ENCODE measurements around the gene DCX. TPM values are rescaled to one million over a fixed set of nuclear protein-coding genes. Genes with fewer than 3 reads are reported as not detected.

DCX gene
- total and polyA plus RNA-seq, 9 of the 15 experiments (the other 6 are each of a cell fraction or from before 2014, with no cell fraction given), result not detected

DNA sequence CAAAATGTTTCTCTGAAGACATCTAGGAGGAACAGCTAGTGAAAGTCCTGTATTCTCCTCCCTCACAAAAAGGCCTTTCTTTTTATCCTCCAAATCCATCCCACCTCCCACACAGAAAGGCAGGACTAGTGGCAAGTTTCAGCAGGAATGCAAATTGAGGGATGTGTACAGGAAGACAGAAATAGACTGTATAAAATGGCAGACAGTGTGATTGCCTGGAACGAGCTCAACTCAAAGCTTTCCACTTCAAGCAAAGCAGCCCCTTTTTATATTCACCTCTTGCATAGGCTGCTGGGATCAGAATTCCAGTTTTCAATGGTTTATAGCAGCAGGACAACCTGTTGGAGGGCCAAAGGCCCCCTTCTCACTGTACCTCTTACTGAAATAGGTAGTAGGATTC, 57.5 kb downstream of the DCX start:
- DNase-seq (ENCODE audit: extremely low read depth in 1 of 4, low spot score in 3 of 4), result no peak
- 0% methylated on average over 1 of the region's 1 CpG for WGBS (ENCODE audit: insufficient coverage, low coverage, missing lambda C conversion rate)
- Histone ChIP-seq H3K9me1 (ENCODE audit: control insufficient read depth, insufficient read depth, low read length) (no peaks in the 10 kb centered on the region), H3K27ac (ENCODE audit: extremely low read depth, low read depth, low read length) (no peak overlapping the region), H3K79me2 (ENCODE audit: control insufficient read depth, insufficient read depth, low read length) (no peaks in the 10 kb centered on the region), H3K4me2 (ENCODE audit: insufficient read depth, low read length) (no peak overlapping the region), H3K9me3 (replicated peaks; ENCODE audit: control insufficient read depth, insufficient read depth, low read depth, low read length) (no peaks in the 10 kb centered on the region), H3K9ac (ENCODE audit: insufficient read depth in 1 of 2, low read depth in 2 of 2, low read length in 2 of 2) (no peak overlapping the region), H3K4me1 (replicated peaks in 1 of 2; ENCODE audit: control insufficient read depth in 2 of 2, insufficient read depth in 2 of 2, low read length in 2 of 2) (no peaks in the 10 kb centered on the region), H3K4me3 (no peak overlapping the region), H2AFZ (ENCODE audit: low read depth, low read length) (no peak overlapping the region), H4K20me1 (replicated peaks; ENCODE audit: control insufficient read depth, insufficient read depth, low read length) (no peaks in the 10 kb centered on the region), H3K36me3 (ENCODE audit: control insufficient read depth, insufficient read depth, low read length) (no peaks in the 10 kb centered on the region), H3K27me3 (ENCODE audit: control insufficient read depth in 2 of 2, insufficient read depth in 2 of 2, low read length in 2 of 2) (no peaks in the 10 kb centered on the region)
- ATAC-seq, result no peak
- in situ Hi-C loops (cut with MboI) (no loop called here), intact Hi-C loops (cut with micrococcal nuclease) (no loop called here)
- POLR2A ChIA-PET, result no interaction called here
- no peak for FAIRE-seq
- CTCF ChIA-PET (ENCODE audit: low intra/inter-chr PET ratio), result no interaction called here
- TF ChIP-seq, protein P1, sequence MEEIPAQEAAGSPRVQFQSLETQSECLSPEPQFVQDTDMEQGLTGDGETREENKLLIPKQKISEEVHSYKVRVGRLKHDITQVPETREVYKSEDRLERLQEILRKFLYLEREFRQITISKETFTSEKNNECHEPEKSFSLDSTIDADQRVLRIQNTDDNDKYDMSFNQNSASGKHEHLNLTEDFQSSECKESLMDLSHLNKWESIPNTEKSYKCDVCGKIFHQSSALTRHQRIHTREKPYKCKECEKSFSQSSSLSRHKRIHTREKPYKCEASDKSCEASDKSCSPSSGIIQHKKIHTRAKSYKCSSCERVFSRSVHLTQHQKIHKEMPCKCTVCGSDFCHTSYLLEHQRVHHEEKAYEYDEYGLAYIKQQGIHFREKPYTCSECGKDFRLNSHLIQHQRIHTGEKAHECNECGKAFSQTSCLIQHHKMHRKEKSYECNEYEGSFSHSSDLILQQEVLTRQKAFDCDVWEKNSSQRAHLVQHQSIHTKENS (CRISPR knock-in tag; IDR thresholded peaks at IDR 0.05), result no peak
- TF ChIP-seq ZNF764 (CRISPR knock-in tag; IDR thresholded peaks at IDR 0.05; ENCODE audit: low read depth), result no peak
- BruUV-seq (replicated peaks), result no TSS peak

DNA sequence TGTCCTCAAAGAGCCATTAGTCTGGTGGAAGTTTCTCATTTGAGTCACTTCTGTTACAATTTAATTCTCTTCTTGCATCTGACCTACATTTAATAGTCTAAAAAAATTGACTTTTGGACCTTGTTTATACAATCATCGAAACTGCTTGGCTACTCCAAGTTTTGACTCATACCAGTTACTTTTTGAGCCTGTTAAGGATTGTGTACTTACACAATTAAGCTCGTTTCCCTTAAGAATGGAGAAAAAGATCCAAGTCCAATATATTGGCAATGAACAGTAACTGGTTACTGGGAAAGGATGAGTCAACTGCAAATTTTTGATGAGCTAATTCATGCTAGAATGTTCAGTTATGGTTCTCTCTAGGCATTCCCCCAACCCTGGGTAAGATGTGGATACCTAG, 58.2 kb downstream of the DCX start:
- ChIA-PET POLR2A (no interaction called here), CTCF (ENCODE audit: low intra/inter-chr PET ratio) (no interaction called here)
- Histone ChIP-seq H3K36me3 (ENCODE audit: control insufficient read depth, insufficient read depth, low read length) (no peaks in the 10 kb centered on the region), H4K20me1 (replicated peaks; ENCODE audit: control insufficient read depth, insufficient read depth, low read length) (no peaks in the 10 kb centered on the region), H3K4me1 (replicated peaks in 1 of 2; ENCODE audit: control insufficient read depth in 2 of 2, insufficient read depth in 2 of 2, low read length in 2 of 2) (no peaks in the 10 kb centered on the region), H2AFZ (ENCODE audit: low read depth, low read length) (no peak overlapping the region), H3K9me3 (replicated peaks; ENCODE audit: control insufficient read depth, insufficient read depth, low read depth, low read length) (no peaks in the 10 kb centered on the region), H3K27me3 (ENCODE audit: control insufficient read depth in 2 of 2, insufficient read depth in 2 of 2, low read length in 2 of 2) (no peaks in the 10 kb centered on the region), H3K4me2 (ENCODE audit: insufficient read depth, low read length) (no peak overlapping the region), H3K9ac (ENCODE audit: insufficient read depth in 1 of 2, low read depth in 2 of 2, low read length in 2 of 2) (no peak overlapping the region), H3K9me1 (ENCODE audit: control insufficient read depth, insufficient read depth, low read length) (no peaks in the 10 kb centered on the region), H3K79me2 (ENCODE audit: control insufficient read depth, insufficient read depth, low read length) (no peaks in the 10 kb centered on the region), H3K27ac (ENCODE audit: extremely low read depth, low read depth, low read length) (no peak overlapping the region), H3K4me3 (no peak overlapping the region)
- intact Hi-C loops (cut with micrococcal nuclease) (no loop called here), in situ Hi-C loops (cut with MboI) (no loop called here)
- ATAC-seq (no peak), FAIRE-seq (no peak), DNase-seq (ENCODE audit: extremely low read depth in 1 of 4, low spot score in 3 of 4) (no peak)
- 0% methylated on average over 2 of the region's 2 CpGs for WGBS (ENCODE audit: insufficient coverage, low coverage, missing lambda C conversion rate)
- no TSS peak for BruUV-seq (replicated peaks)
- TF ChIP-seq SETDB1 (IDR thresholded peaks at IDR 0.05; ENCODE audit: low read length) (no peak), FIP1L1 (IDR thresholded peaks at IDR 0.05; ENCODE audit: low read depth, low read length, poor library complexity, severe bottlenecking) (no peak), ZNF436 (CRISPR knock-in tag; IDR thresholded peaks at IDR 0.05) (no peak), BRD4 (IDR thresholded peaks at IDR 0.05) (no peak), HCFC1 (IDR thresholded peaks at IDR 0.05; ENCODE audit: low read depth, low read length) (no peak), NCOA2 (IDR thresholded peaks at IDR 0.05; ENCODE audit: partially characterized antibody in 2 of 2) (no peak), EHMT2 (IDR thresholded peaks at IDR 0.05) (no peak), MTA3 (IDR thresholded peaks at IDR 0.05; ENCODE audit: borderline replicate concordance) (no peak), BDP1 (IDR thresholded peaks at IDR 0.05; ENCODE audit: insufficient read depth, insufficient read length) (no peak), ZNF384 (IDR thresholded peaks at IDR 0.05; ENCODE audit: low read depth, low read length) (no peak), KHSRP (IDR thresholded peaks at IDR 0.05) (no peak)
- TF ChIP-seq, protein P2, sequence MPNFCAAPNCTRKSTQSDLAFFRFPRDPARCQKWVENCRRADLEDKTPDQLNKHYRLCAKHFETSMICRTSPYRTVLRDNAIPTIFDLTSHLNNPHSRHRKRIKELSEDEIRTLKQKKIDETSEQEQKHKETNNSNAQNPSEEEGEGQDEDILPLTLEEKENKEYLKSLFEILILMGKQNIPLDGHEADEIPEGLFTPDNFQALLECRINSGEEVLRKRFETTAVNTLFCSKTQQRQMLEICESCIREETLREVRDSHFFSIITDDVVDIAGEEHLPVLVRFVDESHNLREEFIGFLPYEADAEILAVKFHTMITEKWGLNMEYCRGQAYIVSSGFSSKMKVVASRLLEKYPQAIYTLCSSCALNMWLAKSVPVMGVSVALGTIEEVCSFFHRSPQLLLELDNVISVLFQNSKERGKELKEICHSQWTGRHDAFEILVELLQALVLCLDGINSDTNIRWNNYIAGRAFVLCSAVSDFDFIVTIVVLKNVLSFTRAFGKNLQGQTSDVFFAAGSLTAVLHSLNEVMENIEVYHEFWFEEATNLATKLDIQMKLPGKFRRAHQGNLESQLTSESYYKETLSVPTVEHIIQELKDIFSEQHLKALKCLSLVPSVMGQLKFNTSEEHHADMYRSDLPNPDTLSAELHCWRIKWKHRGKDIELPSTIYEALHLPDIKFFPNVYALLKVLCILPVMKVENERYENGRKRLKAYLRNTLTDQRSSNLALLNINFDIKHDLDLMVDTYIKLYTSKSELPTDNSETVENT (CRISPR knock-in tag; IDR thresholded peaks at IDR 0.05), result no peak

Data from K562 (cell line).